SJSA1 (cell line): ENCODE results near the gene ELOVL2. TPM values are rescaled to one million over a fixed set of nuclear protein-coding genes. Genes with fewer than 3 reads are reported as not detected.

ENCODE experiments used
- DNase-seq, 2 experiments: peaks; one replicate each; pipeline ENCODE4 v3.0.0-alpha.2; 2015 to 2020; ENCODE audit warnings: low spot score in 2 of 2, low read depth in 1 of 2
- H3K27ac ChIP-seq: fragments of 250-450 bp; sonication (Bioruptor Pico); 2 replicates; pipeline ENCODE4 v1.5.1; 2020; ENCODE audit warnings: mild to moderate bottlenecking, moderate library complexity
- H3K27me3 ChIP-seq: fragments of 250-450 bp; sonication (Bioruptor Pico); replicated peaks from 2 replicates; pipeline ENCODE4 v1.5.1; 2020; ENCODE audit warnings: mild to moderate bottlenecking, moderate library complexity
- H3K36me3 ChIP-seq: fragments of 250-450 bp; sonication (Bioruptor Pico); 2 replicates; pipeline ENCODE4 v1.5.1; 2020; ENCODE audit warnings: mild to moderate bottlenecking
- H3K4me1 ChIP-seq: fragments of 250-450 bp; sonication (Bioruptor Pico); replicated peaks from 2 replicates; pipeline ENCODE4 v1.6.1; 2021; ENCODE audit warnings: mild to moderate bottlenecking
- H3K4me3 ChIP-seq: fragments of 250-450 bp; sonication (Bioruptor Pico); 2 replicates; pipeline ENCODE4 v1.5.1; 2020; ENCODE audit warnings: mild to moderate bottlenecking
- H3K9me3 ChIP-seq: fragments of 250-450 bp; sonication (Bioruptor Pico); replicated peaks from 2 replicates; pipeline ENCODE4 v1.5.1; 2020; ENCODE audit warnings: mild to moderate bottlenecking
- total RNA-seq: library from RNA; depleted of rRNA; stranded (reverse); fragments of >200 nt; shearing (Covaris generic); gene quantifications from 2 replicates; pipeline ENCODE4 v1.2.3, GENCODE V29; 2014

The ELOVL2 gene
- total RNA-seq, 1 experiment from 2014 or later = 10.9 TPM

GRCh38 chr6:10972196-10972595, 71.9 kb downstream of the ELOVL2 start:
- no peaks in the 10 kb centered on the region for H3K9me3 ChIP-seq
- no peak overlapping the region for H3K4me3 ChIP-seq
- H3K36me3 ChIP-seq = no peaks in the 10 kb centered on the region
- no peaks in the 10 kb centered on the region for H3K27me3 ChIP-seq
- no peak for DNase-seq
- H3K4me1 ChIP-seq = no peaks in the 10 kb centered on the region
- H3K27ac ChIP-seq = no peak overlapping the region

GRCh38 chr6:10970731-10971130, 73.4 kb downstream of the ELOVL2 start:
- H3K27me3 ChIP-seq = no peaks in the 10 kb centered on the region
- H3K27ac ChIP-seq = no peak overlapping the region
- DNase-seq = no peak

GRCh38 chr6:10968776-10969175, 75.3 kb downstream of the ELOVL2 start:
- no peak overlapping the region for H3K4me3 ChIP-seq
- H3K9me3 ChIP-seq = no peaks in the 10 kb centered on the region
- no peaks in the 10 kb centered on the region for H3K36me3 ChIP-seq
- H3K27me3 ChIP-seq = no peaks in the 10 kb centered on the region
- H3K27ac ChIP-seq = no peak overlapping the region
- DNase-seq = no peak
- no peaks in the 10 kb centered on the region for H3K4me1 ChIP-seq

More at GRCh38 chr6:10970731-10971130, 73.4 kb downstream of the ELOVL2 start:
- Histone ChIP-seq H3K36me3 (no peaks in the 10 kb centered on the region), H3K4me3 (no peak overlapping the region), H3K9me3 (no peaks in the 10 kb centered on the region), H3K4me1 (no peaks in the 10 kb centered on the region)

- Histone ChIP-seq H3K4me3 (no peak overlapping the region), H3K4me1 (peaks cover 13% of the 10 kb centered on the region), H3K36me3 (no peaks in the 10 kb centered on the region), H3K27me3 (no peaks in the 10 kb centered on the region), H3K9me3 (no peaks in the 10 kb centered on the region), H3K27ac (no peak overlapping the region)
- no peak for DNase-seq
Observed at GRCh38 chr6:10964684-10965083, 79.4 kb downstream of the ELOVL2 start.

- Histone ChIP-seq H3K27ac (peak overlapping the region; percentile 19; the same call in 1 of the 2 replicates), H3K4me3 (no peak overlapping the region)
Observed at GRCh38 chr6:10963113-10963512, 81.0 kb downstream of the ELOVL2 start.

GRCh38 chr6:10962673-10963072, 81.4 kb downstream of the ELOVL2 start:
- Histone ChIP-seq H3K27ac (peak overlapping the region; percentile 19; the same call in 1 of the 2 replicates), H3K4me3 (no peak overlapping the region), H3K27me3 (no peaks in the 10 kb centered on the region), H3K36me3 (no peaks in the 10 kb centered on the region), H3K9me3 (no peaks in the 10 kb centered on the region), H3K4me1 (peaks cover 13% of the 10 kb centered on the region)
- DNase-seq = peak in 1 of 2 experiments; percentile 52

More at GRCh38 chr6:10963113-10963512, 81.0 kb downstream of the ELOVL2 start:
- Histone ChIP-seq H3K9me3 (no peaks in the 10 kb centered on the region), H3K36me3 (no peaks in the 10 kb centered on the region), H3K27me3 (no peaks in the 10 kb centered on the region), H3K4me1 (peaks cover 13% of the 10 kb centered on the region)
- DNase-seq = no peak

- no peak for DNase-seq
- Histone ChIP-seq H3K4me3 (no peak overlapping the region), H3K27me3 (no peaks in the 10 kb centered on the region), H3K4me1 (peaks cover 13% of the 10 kb centered on the region), H3K27ac (no peak overlapping the region), H3K9me3 (no peaks in the 10 kb centered on the region), H3K36me3 (no peaks in the 10 kb centered on the region)
Observed at GRCh38 chr6:10961837-10962236, 82.3 kb downstream of the ELOVL2 start.

- Histone ChIP-seq H3K27ac (no peak overlapping the region), H3K4me1 (peaks cover 13% of the 10 kb centered on the region), H3K9me3 (no peaks in the 10 kb centered on the region), H3K27me3 (no peaks in the 10 kb centered on the region), H3K4me3 (no peak overlapping the region), H3K36me3 (no peaks in the 10 kb centered on the region)
- DNase-seq = no peak
Observed at GRCh38 chr6:10960171-10960570, 83.9 kb downstream of the ELOVL2 start.

GRCh38 chr6:10957414-10957886, 86.7 kb downstream of the ELOVL2 start:
- no peaks in the 10 kb centered on the region for H3K36me3 ChIP-seq
- DNase-seq = no peak
- no peaks in the 10 kb centered on the region for H3K27me3 ChIP-seq
- no peak overlapping the region for H3K4me3 ChIP-seq
- H3K9me3 ChIP-seq = no peaks in the 10 kb centered on the region
- H3K27ac ChIP-seq = no peak overlapping the region
- peaks cover 4% of the 10 kb centered on the region for H3K4me1 ChIP-seq

GRCh38 chr6:10956776-10957175, 87.3 kb downstream of the ELOVL2 start:
- Histone ChIP-seq H3K36me3 (no peaks in the 10 kb centered on the region), H3K9me3 (no peaks in the 10 kb centered on the region), H3K4me3 (no peak overlapping the region), H3K27me3 (no peaks in the 10 kb centered on the region), H3K4me1 (peaks cover 7% of the 10 kb centered on the region), H3K27ac (no peak overlapping the region)
- DNase-seq = no peak

GRCh38 chr6:10954590-10955010, 89.5 kb downstream of the ELOVL2 start:
- Histone ChIP-seq H3K27me3 (no peaks in the 10 kb centered on the region), H3K9me3 (no peaks in the 10 kb centered on the region), H3K36me3 (no peaks in the 10 kb centered on the region), H3K27ac (no peak overlapping the region), H3K4me3 (no peak overlapping the region), H3K4me1 (peaks cover 15% of the 10 kb centered on the region)
- peak; percentile 49 to 84 for DNase-seq

GRCh38 chr6:10951675-10952282, 92.3 kb downstream of the ELOVL2 start:
- no peaks in the 10 kb centered on the region for H3K27me3 ChIP-seq
- H3K9me3 ChIP-seq = no peaks in the 10 kb centered on the region
- DNase-seq = peak; percentile 51 to 91
- H3K4me1 ChIP-seq = peaks cover 15% of the 10 kb centered on the region
- H3K36me3 ChIP-seq = no peaks in the 10 kb centered on the region
- H3K27ac ChIP-seq = peak overlapping the region; percentile 47
- no peak overlapping the region for H3K4me3 ChIP-seq

- Histone ChIP-seq H3K9me3 (no peaks in the 10 kb centered on the region), H3K36me3 (no peaks in the 10 kb centered on the region), H3K4me1 (peaks cover 15% of the 10 kb centered on the region), H3K27ac (no peak overlapping the region), H3K4me3 (no peak overlapping the region), H3K27me3 (no peaks in the 10 kb centered on the region)
- DNase-seq = no peak
Observed at GRCh38 chr6:10949579-10950490, 94.3 kb downstream of the ELOVL2 start.

- no peak overlapping the region for H3K27ac ChIP-seq
- H3K4me1 ChIP-seq = peaks cover 15% of the 10 kb centered on the region
- no peaks in the 10 kb centered on the region for H3K27me3 ChIP-seq
- no peak for DNase-seq
- H3K36me3 ChIP-seq = no peaks in the 10 kb centered on the region
- no peak overlapping the region for H3K4me3 ChIP-seq
- no peaks in the 10 kb centered on the region for H3K9me3 ChIP-seq
Observed at GRCh38 chr6:10947966-10948365, 96.1 kb downstream of the ELOVL2 start.
